Activated T-cell treated with anti-CD3 and anti-CD28 coated beads, Interleukin-2, amount 50 U/mL, for 4 hours (primary cell): ENCODE data around the gene SELPLG. TPM values are rescaled to one million over a fixed set of nuclear protein-coding genes. Genes with fewer than 3 reads are reported as not detected.
"Not testable (repeated sequence)": the region's sequence is repeated elsewhere in the genome, so short reads cannot be mapped to it uniquely, and the experiment has no call there.

Source experiments
- ATAC-seq, 2 donors: fragments of 200-7000 bp; cut with Tn5 transposase; one replicate each; pipeline ENCODE4 v1.10.0; 2021
- DNase-seq: peaks from one replicate; pipeline ENCODE4 v3.0.0-alpha.2; 2020
- H3K27me3 Mint-ChIP-seq: one replicate; pipeline ENCODE4 v1.8.0; 2021; ENCODE audit warnings: low read depth, mixed read lengths
- H3K36me3 Mint-ChIP-seq: one replicate; pipeline ENCODE4 v1.8.0; 2022; ENCODE audit warnings: mixed read lengths; ENCODE audit not compliant: insufficient read depth
- H3K4me1 Mint-ChIP-seq: one replicate; pipeline ENCODE4 v1.8.0; 2021; ENCODE audit warnings: low read depth, mixed read lengths
- H3K4me3 Mint-ChIP-seq: one replicate; pipeline ENCODE4 v1.8.0; 2021; ENCODE audit warnings: mild to moderate bottlenecking, moderate library complexity, mixed read lengths
- H3K9me3 Mint-ChIP-seq: one replicate; pipeline ENCODE4 v1.8.0; 2021; ENCODE audit warnings: mixed read lengths
- total RNA-seq, 3 donors: library from RNA; stranded (reverse); gene quantifications; one replicate each; pipeline ENCODE4 v1.2.1, GENCODE V29; 2021

The SELPLG gene
- total RNA-seq, 3 donors from 2014 or later = 16.8 to 19.0 (median 17.5) TPM

GRCh38 chr12:108592033-108592909 is 41.4 kb downstream of the SELPLG start:
- no peak for DNase-seq
- H3K4me1 Mint-ChIP-seq = no peaks in the 10 kb centered on the region
- H3K9me3 Mint-ChIP-seq = no peaks in the 10 kb centered on the region
- no peak overlapping the region for H3K4me3 Mint-ChIP-seq
- no peak for ATAC-seq
- H3K36me3 Mint-ChIP-seq = no peaks in the 10 kb centered on the region
- H3K27me3 Mint-ChIP-seq = no peaks in the 10 kb centered on the region

- Mint-ChIP-seq H3K4me3 (no peak overlapping the region), H3K9me3 (no peaks in the 10 kb centered on the region), H3K4me1 (no peaks in the 10 kb centered on the region), H3K27me3 (no peaks in the 10 kb centered on the region), H3K36me3 (no peaks in the 10 kb centered on the region)
- no peak for ATAC-seq
- DNase-seq = no peak
Observed at GRCh38 chr12:108591267-108591980, 42.3 kb downstream of the SELPLG start.

GRCh38 chr12:108590463-108590862 is 43.2 kb downstream of the SELPLG start:
- not testable (repeated sequence) for H3K4me3 Mint-ChIP-seq, H3K9me3 Mint-ChIP-seq, H3K4me1 Mint-ChIP-seq, ATAC-seq, DNase-seq, H3K36me3 Mint-ChIP-seq, H3K27me3 Mint-ChIP-seq

- no peaks in the 10 kb centered on the region for H3K4me1 Mint-ChIP-seq
- no peak for DNase-seq
- H3K9me3 Mint-ChIP-seq = no peaks in the 10 kb centered on the region
- H3K36me3 Mint-ChIP-seq = no peaks in the 10 kb centered on the region
- H3K4me3 Mint-ChIP-seq = no peak overlapping the region
- H3K27me3 Mint-ChIP-seq = peaks cover under 1% of the 10 kb centered on the region
- no peak for ATAC-seq
Observed at GRCh38 chr12:108589840-108590229, 43.9 kb downstream of the SELPLG start.

GRCh38 chr12:108589028-108589839 is 44.5 kb downstream of the SELPLG start:
- H3K9me3 Mint-ChIP-seq = no peaks in the 10 kb centered on the region
- H3K36me3 Mint-ChIP-seq = no peaks in the 10 kb centered on the region
- no peak for ATAC-seq
- H3K4me1 Mint-ChIP-seq = no peaks in the 10 kb centered on the region
- no peak overlapping the region for H3K4me3 Mint-ChIP-seq
- no peak for DNase-seq
- H3K27me3 Mint-ChIP-seq = peaks cover 4% of the 10 kb centered on the region

GRCh38 chr12:108587826-108588225 is 45.9 kb downstream of the SELPLG start:
- Mint-ChIP-seq H3K27me3 (peaks cover 4% of the 10 kb centered on the region), H3K9me3 (no peaks in the 10 kb centered on the region), H3K4me3 (no peak overlapping the region), H3K36me3 (no peaks in the 10 kb centered on the region), H3K4me1 (no peaks in the 10 kb centered on the region)
- ATAC-seq (no peak), DNase-seq (no peak)

- Mint-ChIP-seq H3K27me3 (peaks cover 4% of the 10 kb centered on the region), H3K4me3 (no peak overlapping the region), H3K9me3 (no peaks in the 10 kb centered on the region), H3K36me3 (no peaks in the 10 kb centered on the region), H3K4me1 (no peaks in the 10 kb centered on the region)
- DNase-seq = no peak
- no peak for ATAC-seq
Observed at GRCh38 chr12:108586306-108586705, 47.4 kb downstream of the SELPLG start.

- Mint-ChIP-seq H3K36me3 (no peaks in the 10 kb centered on the region), H3K4me3 (no peak overlapping the region), H3K4me1 (no peaks in the 10 kb centered on the region), H3K27me3 (peaks cover 4% of the 10 kb centered on the region), H3K9me3 (no peaks in the 10 kb centered on the region)
- ATAC-seq (no peak), DNase-seq (no peak)
Observed at GRCh38 chr12:108585864-108586263, 47.8 kb downstream of the SELPLG start.

GRCh38 chr12:108584456-108585065 is 49.1 kb downstream of the SELPLG start:
- no peaks in the 10 kb centered on the region for H3K36me3 Mint-ChIP-seq
- DNase-seq (no peak), ATAC-seq (no peak)
- H3K9me3 Mint-ChIP-seq = no peaks in the 10 kb centered on the region
- H3K4me1 Mint-ChIP-seq = no peaks in the 10 kb centered on the region
- peaks cover 4% of the 10 kb centered on the region for H3K27me3 Mint-ChIP-seq
- H3K4me3 Mint-ChIP-seq = no peak overlapping the region

- ATAC-seq = no peak
- no peak for DNase-seq
- Mint-ChIP-seq H3K9me3 (peaks cover 2% of the 10 kb centered on the region), H3K4me1 (no peaks in the 10 kb centered on the region), H3K4me3 (no peak overlapping the region), H3K36me3 (no peaks in the 10 kb centered on the region), H3K27me3 (peaks cover 4% of the 10 kb centered on the region)
Observed at GRCh38 chr12:108583991-108584390, 49.7 kb downstream of the SELPLG start.

GRCh38 chr12:108582978-108583770 is 50.5 kb downstream of the SELPLG start:
- no peak for DNase-seq
- Mint-ChIP-seq H3K27me3 (peaks cover 4% of the 10 kb centered on the region), H3K4me3 (no peak overlapping the region), H3K36me3 (no peaks in the 10 kb centered on the region), H3K9me3 (peaks cover 5% of the 10 kb centered on the region), H3K4me1 (no peaks in the 10 kb centered on the region)
- no peak for ATAC-seq

GRCh38 chr12:108582509-108582908 is 51.2 kb downstream of the SELPLG start:
- H3K27me3 Mint-ChIP-seq = peaks cover 4% of the 10 kb centered on the region
- peaks cover 5% of the 10 kb centered on the region for H3K9me3 Mint-ChIP-seq
- H3K36me3 Mint-ChIP-seq = no peaks in the 10 kb centered on the region
- no peaks in the 10 kb centered on the region for H3K4me1 Mint-ChIP-seq
- H3K4me3 Mint-ChIP-seq = no peak overlapping the region
- ATAC-seq (no peak), DNase-seq (no peak)
